Measurements from ENCODE around the gene MLLT10.

- TF ChIP-seq POLR2AphosphoS5 (IDR thresholded peaks at IDR 0.05; ENCODE audit: insufficient read depth in 1 of 2, low read depth in 1 of 2): no peak
- TF ChIP-seq CTCF (IDR thresholded peaks at IDR 0.05): no peak
These were observed 215.8 kb downstream of the MLLT10 start for GRCh38 chr10:21749788-21750187.

Measured in vagina (tissue), 2 donors.